Transverse colon (tissue), 4 donors: ENCODE results near the gene ZNF566.

Experiments used
- EP300 ChIP-seq: sonication (generic); formaldehyde crosslinking; IDR thresholded peaks from one replicate; pipeline ENCODE4 v1.6.1; 2017; ENCODE audit warnings: antibody characterized with exemption, low read depth
- POLR2A ChIP-seq: fragments of 450-650 bp; IDR thresholded peaks from one replicate; pipeline ENCODE4 v1.6.1; 2016; ENCODE audit warnings: antibody characterized with exemption, mild to moderate bottlenecking, moderate library complexity
- POLR2AphosphoS5 ChIP-seq, 3 donors: sonication (generic); formaldehyde crosslinking; IDR thresholded peaks; one replicate each; pipeline ENCODE4 v1.6.1; 2016; ENCODE audit warnings: antibody characterized with exemption in 3 of 3
- TF ChIP-seq, protein P1 (sequence below), 5 experiments: fragments of 200-600 bp in 3 of 5; fragments of 450-650 bp in 2 of 5; sonication (generic) in 3 of 5; IDR thresholded peaks; 1 replicate in 2 of 5; 2 replicates in 3 of 5; pipeline ENCODE4 v1.5.1; 2016 to 2017; ENCODE audit warnings: antibody characterized with exemption in 5 of 5, inconsistent platforms in 3 of 5, mild to moderate bottlenecking in 2 of 5, moderate library complexity in 1 of 5

DNA sequence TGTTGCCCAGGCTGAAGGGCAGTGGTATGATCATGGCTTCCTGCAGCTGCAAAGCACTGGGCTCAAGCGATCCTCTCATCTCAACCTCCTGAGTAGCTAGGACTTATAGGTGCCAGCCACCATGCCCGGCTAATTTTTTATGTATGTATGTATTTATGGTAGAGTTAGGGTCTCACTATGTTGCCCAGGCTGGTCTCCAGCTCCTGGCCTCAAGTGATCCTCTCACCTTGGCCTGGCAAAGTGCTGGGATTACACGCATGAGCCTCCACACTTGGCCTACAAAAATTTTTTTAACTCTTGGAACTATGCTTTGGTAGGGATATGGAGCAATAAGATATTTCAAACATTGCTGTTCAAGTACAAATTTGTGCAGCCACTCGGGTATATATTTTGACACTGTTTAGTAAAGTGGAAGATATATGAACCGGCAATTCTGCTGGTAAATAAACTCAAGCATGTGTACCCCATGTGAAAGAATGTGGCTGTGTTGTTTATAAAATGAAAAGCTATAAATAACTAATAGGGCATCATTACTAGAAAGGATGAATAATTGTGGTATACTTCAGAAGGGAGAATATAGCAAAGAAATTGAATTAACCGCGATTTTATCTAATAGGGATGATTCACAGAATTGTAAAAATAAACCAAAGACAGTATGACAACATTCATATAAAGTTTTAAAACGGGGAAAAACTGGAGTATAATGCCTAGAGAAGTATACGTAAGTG is 1.1 kb downstream of the ZNF566 start:
- TF ChIP-seq EP300, result no peak
- TF ChIP-seq, protein P1, sequence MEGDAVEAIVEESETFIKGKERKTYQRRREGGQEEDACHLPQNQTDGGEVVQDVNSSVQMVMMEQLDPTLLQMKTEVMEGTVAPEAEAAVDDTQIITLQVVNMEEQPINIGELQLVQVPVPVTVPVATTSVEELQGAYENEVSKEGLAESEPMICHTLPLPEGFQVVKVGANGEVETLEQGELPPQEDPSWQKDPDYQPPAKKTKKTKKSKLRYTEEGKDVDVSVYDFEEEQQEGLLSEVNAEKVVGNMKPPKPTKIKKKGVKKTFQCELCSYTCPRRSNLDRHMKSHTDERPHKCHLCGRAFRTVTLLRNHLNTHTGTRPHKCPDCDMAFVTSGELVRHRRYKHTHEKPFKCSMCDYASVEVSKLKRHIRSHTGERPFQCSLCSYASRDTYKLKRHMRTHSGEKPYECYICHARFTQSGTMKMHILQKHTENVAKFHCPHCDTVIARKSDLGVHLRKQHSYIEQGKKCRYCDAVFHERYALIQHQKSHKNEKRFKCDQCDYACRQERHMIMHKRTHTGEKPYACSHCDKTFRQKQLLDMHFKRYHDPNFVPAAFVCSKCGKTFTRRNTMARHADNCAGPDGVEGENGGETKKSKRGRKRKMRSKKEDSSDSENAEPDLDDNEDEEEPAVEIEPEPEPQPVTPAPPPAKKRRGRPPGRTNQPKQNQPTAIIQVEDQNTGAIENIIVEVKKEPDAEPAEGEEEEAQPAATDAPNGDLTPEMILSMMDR (IDR thresholded peaks at IDR 0.05), result no peak
- TF ChIP-seq POLR2A, result no peak
- TF ChIP-seq POLR2AphosphoS5 (IDR thresholded peaks at IDR 0.05), result no peak
